Measurements from ENCODE around the gene PLCB4.

PLCB4 gene

DNA sequence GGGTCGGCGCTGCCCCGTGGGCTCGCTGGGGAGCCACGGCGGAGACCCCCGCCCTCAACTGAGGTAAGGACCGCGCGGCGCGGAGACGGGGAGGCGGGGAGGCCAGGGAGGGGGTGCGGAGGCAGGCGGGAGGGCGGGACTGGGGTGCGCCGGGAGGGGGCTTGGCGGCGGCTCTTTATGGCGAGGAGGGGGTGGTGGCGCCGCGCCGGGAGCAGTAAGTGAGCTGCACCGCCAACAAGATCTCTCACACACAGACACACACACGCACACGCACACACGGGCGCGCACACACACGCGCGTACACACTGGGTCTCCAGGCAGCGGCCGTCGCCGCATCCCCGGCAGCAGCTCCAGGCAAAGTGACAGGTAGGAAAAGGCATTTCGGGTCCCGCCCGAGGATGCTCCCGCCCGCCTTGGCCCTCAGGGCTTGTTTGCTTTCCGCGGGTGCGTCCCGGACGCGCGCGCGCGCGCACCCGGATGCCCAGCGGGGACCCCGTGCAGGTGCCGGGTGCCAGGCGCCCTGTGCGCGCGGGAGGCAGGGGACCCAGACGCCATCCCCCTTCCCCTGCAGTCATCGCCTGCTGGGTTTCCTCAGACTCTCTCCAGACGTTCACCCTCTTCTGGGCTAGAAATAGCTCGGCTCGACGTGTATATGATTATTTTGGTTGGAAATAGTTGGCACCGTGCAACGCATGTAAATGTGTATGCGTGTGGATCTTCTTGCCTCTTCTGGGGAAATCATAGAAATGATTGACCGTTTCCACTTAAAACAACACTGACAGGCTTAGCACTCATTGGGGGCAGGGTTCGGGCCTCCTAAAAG lies at the start of gene PLCB4:
Gene PLCB4, plus strand, starts transcription at position 247 of the 823 bp plus-strand sequence. CDS start 238,728 bp downstream, outside the sequence.
- no peak for TF ChIP-seq CTCF (IDR thresholded peaks at IDR 0.05; ENCODE audit: low read depth, low read length)
- H3K4me3 ChIP-seq (ENCODE audit: low read depth, low read length), result peak within 1 kb of the TSS; percentile 84

- no peak overlapping the region for H3K4me3 ChIP-seq (ENCODE audit: low read depth, low read length)
- no peak for TF ChIP-seq CTCF (IDR thresholded peaks at IDR 0.05; ENCODE audit: low read depth, low read length)
Measured at GRCh38 chr20:9019833-9020232, 49.1 kb upstream of the PLCB4 start.

DNA sequence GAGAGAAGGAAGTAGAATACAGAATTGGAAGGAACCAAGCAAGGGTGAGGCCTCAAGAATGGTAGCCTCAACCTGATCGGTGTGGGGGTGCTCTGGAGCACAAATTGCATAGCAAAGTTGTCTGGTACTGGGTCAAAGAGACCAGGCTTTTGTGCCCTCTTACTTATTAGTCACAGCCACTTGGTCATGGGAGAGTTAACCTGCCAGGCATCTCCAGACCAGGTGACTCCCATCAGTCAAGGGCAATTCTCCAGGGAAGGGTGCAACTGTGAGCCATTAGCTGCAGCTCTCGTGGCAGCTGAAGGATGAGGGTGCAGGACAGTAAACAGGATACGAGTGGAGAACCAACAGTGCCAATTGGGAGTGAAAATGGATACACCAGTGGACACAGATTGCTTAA lies 47.7 kb upstream of the PLCB4 start:
- TF ChIP-seq CTCF (IDR thresholded peaks at IDR 0.05; ENCODE audit: low read depth, low read length), result no peak
- no peak overlapping the region for H3K4me3 ChIP-seq (ENCODE audit: low read depth, low read length)

GRCh38 chr20:9021699-9022098 lies 47.2 kb upstream of the PLCB4 start:
- no peak for TF ChIP-seq CTCF (IDR thresholded peaks at IDR 0.05; ENCODE audit: low read depth, low read length)
- no peak overlapping the region for H3K4me3 ChIP-seq (ENCODE audit: low read depth, low read length)

- TF ChIP-seq CTCF (IDR thresholded peaks at IDR 0.05; ENCODE audit: low read depth, low read length), result no peak
- no peak overlapping the region for H3K4me3 ChIP-seq (ENCODE audit: low read depth, low read length)
Measured at GRCh38 chr20:9022376-9022775, 46.5 kb upstream of the PLCB4 start.

DNA sequence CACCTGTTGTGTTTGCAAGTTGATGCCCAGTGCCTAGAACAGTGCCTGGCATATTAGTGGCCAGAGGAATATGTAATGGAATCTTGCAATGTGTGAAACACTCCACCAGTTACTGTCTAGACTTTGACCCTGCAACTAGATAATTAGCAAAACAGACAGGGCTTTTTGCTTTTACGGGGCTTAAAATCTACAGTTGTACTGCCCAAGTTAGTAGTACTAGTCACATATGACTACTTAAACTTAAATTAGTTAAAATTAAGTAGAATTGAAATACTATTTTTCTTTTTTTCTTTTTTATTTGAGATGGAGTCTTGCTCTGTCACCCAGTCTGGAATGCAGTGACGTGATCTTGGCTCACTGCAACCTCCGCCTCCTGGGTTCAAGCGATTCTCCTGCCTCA lies 44.3 kb upstream of the PLCB4 start:
- no peak for TF ChIP-seq CTCF (IDR thresholded peaks at IDR 0.05; ENCODE audit: low read depth, low read length)
- no peak overlapping the region for H3K4me3 ChIP-seq (ENCODE audit: low read depth, low read length)

- H3K4me3 ChIP-seq (ENCODE audit: low read depth, low read length), result no peak overlapping the region
Measured at GRCh38 chr20:9025011-9025410, 43.9 kb upstream of the PLCB4 start.

More at GRCh38 chr20:9025011-9025410, 43.9 kb upstream of the PLCB4 start:
- TF ChIP-seq CTCF (IDR thresholded peaks at IDR 0.05; ENCODE audit: low read depth, low read length), result no peak
